ENCODE results near the gene CARS1.
"Not testable (repeated sequence)": the region's sequence is repeated elsewhere in the genome, so short reads cannot be mapped to it uniquely, and the experiment has no call there.

CARS1 gene

DNA sequence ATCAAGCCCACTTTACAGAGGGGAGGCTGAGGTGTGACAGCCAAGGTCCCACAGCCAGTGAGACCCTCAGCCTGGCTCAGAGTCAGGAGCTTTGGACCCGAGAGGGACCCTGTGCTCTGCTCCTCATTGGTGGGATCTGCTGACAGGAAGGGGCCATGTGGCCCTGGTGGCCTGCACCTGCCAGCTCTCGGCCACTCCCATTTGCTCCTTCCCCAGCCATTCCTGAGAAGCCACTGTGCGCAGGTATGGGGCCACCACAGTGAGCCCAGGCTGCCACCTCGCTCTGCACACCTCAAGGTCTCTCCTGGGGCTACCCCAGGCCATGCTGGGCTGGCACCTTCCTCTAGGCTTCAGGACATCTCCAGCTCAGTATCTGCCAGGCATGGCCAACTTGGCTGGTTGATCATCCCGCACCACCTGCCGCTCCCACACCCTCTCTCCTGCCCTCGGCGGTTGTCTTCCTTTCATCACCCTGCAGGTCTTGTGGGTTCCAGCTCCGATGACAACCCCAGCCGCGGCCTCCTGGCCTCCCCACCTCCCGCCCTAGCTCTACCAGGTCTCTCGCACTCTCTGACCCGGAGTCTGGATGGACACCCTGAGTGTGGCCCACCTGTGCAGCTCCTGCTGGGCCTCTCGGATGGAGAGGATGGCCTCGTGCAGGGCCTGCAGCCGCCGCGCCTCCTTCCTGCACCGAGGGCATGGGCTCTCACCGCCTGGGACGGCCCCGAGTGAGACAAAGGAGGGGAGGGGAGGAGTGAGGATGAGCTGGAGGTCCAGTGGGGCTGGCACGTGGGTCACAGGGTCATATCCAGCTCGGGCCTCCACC is 32.2 kb upstream of the CARS1 start:
- no peak for ATAC-seq

DNA sequence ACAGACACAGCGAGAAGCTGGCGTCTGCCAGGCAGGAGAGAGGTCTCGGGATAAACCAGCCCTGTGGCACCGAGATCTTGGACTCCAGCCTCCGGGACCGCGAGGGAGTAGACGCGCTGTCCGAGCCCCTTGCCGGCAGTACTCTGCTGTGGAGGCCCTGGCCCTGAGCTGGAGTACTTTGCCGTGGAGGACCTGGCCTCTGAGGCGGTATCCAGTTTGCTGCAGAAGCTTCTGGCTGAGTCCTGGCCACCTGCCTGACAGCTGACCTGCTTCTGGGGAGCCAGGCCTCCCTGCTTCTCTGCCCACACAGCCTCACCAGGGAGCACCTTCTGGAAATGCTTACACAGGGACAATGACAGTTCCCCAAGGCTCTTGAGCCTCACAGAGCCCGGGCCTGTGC is 31.6 kb upstream of the CARS1 start:
- no peak for ATAC-seq

DNA sequence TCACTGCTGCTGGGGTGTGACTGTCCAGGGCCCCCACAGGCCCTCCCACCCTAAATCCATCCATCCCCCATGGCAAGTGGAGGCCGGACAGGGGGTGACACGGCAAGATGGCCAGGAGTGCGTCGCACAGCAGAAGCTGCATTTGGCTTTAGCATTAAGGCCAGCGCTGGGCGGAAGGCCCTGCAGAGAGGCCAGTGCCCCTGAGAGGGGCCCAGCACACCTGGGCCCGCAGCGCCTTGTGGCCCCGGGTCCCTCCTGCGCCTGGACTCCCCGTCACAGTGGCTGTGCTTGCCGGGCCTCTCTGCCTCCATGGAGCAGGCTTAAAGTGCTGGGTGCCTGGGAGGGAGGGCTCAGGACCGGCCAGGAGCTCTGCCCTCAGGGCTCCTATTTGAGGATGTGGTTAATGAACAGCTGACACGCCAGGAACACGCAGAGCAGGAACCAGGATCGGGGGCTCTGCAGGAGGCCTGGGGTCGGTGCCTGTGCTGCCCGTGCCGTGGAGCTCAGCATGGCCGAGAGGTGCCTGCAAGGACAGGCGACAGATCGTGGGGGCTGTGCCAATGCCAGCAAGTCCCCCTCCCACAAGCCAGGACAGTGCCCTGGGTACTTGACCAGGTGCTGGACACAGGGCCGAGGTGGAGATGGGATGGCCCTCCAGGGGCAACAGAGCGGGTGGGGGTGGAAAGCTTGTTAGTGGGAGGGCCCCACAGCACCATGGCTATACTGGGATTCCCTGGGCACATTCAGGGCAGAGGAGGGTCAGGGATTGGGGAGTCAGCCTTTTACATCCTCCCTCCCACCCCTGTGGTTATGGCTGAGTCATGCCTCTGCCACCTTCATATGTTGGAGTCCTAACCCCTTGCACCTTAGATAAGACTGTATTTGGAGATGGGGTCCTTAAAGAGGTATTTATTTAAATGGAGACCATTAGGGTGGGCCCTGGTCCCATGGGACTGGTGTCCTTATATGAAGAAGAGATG is 30.9 kb upstream of the CARS1 start:
- ATAC-seq, result no peak

DNA sequence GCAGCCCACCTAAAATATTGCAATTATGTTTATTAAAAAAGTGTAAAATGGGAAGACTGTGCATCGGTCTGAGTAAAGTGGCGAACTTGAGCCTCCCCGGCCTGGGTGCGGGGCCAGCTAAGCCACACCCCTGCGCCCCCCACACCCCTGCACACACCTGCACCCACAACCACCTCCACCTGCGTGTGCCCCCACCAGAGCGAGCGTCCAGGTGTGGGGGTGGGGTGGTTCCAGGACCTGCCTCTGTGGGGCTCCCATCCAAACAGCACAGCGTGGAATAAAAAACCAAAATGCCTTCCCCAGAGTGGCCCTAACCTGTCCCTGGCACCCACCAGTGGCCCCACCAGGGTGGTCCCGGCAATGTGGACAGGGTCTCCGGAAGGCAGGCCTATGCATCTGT is 30.1 kb upstream of the CARS1 start:
- ATAC-seq, result no peak

DNA sequence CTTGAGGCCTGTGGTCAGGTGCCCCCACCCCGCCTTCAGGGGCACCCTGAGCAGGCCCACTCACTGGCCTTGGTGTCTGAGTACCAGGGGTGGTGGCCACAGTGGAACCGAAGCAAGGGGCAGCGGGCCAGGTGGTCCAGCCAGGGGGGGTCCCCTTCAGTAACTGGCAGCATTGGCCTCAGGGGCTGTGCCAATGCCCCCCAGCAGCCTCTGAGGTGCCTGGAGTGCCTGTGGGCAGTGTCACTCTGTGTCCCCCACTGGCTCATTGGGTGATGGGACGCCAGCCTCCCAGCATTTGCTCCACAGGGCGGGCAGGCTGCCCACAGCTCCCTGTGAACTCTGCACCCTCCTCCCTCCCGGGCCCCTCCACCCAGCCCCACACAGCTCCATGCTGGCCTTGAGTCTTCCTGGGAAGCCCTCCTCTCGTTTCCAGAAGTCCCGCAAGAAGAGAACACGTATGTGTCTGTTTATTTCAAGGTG is 29.5 kb upstream of the CARS1 start:
- no peak for ATAC-seq

DNA sequence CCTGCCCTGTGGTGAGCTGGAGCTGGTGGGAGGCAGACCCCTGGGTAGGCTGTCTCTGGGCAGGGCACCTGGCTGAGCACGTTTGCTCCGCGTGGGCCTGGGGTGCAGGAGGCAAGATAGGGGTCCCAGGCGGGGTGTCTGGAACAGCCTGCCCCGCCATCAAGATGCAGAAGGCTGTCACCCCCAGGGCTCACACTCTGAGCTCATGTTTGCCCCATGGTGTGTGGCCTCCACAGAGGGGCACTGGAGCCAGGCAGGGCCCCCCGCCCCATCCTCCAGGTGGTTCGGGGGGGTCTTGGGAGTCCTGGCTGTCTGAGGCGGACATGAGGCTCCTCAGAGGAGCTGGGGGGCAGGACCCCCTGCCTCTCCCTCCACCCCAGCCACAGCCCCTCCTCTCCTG is 28.9 kb upstream of the CARS1 start:
- peak in 1 of 2 donors; percentile 18 for ATAC-seq

DNA sequence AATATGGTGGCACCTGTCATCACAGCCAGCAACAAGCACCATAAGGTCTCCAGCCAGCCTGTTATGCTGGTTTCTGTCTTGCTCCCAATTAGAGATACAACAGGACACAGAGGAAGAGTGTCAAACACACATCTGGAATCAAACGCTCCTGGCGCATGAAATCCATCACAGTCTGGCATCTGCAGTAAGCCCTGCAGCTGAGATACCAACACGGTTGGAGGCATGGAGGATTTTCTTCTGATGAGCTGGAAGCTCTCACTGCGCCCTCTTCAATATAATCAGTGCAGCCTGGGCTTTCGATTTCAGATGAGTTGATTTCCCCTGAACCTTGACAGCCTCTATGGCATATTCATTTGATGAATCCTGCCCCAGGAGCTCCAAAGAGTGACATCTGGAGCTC is 27.8 kb upstream of the CARS1 start:
- ATAC-seq, result no peak

DNA sequence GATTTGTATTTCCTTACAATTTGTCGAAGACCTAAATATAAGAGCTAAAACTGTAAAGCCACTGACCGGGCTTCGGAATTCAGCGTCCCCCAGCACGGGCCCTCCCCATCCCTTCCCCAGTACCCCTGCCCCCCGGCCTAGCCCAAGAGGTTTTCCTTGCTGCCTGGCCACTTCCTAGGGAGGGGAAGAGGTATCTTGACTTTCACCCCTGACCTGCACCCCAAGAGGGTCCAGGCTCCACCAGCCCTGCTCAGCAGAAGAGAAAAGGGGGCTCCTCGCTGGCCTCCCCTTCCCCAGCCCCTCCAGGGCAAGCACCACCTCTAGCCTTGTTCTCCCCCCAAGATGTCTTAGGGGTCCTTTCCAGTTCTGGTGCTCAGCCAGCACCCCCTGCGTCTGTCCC is 26.1 kb upstream of the CARS1 start:
- ATAC-seq, result no peak

DNA sequence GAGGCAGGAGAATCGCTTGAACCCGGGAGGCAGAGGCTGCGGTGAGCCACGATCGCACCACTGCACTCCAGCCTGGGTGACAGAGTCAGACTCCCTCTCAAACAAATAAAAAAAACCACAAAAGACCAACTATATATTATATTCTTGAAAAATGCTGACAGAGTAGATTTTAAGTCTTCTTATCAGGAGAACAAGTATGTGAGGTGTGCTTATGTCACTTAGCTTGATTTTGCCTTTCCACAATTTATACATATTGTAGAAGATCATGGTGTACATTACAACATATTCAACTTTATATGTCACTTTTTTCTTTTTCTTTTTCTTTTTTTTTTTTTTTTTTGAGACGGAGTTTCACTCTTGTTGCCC is 24.1 kb upstream of the CARS1 start:
- ATAC-seq, result no peak

DNA sequence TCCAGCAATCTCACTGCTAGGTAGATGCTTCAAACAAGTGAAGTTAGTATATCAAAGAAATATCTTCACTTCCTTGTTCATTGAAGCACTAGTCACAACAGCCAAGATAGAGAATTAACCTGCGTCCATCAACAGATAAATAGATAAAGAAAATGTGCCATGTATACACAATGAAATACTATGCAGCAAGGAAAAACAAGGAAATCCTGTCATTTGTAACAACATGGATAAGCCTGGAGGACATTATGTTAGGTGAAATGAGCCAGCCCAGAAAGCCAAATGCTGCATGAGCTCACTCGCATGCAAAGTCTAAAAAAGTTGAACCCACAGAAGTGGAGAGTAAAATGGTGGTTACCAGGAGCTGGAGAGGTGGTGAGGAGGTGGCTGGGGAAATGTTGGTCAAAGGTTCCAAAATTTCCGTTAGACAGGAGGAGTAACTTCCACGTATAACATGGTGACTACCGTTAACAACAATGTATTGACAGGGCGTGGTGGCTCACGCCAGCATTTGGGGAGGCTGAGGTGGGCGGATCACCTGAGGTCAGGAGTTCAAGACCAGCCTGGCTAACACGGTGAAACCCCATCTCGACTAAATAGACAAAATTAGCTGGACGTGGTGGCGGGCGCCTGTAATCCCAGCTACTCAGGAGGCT is 23.6 kb upstream of the CARS1 start:
- no peak for ATAC-seq

DNA sequence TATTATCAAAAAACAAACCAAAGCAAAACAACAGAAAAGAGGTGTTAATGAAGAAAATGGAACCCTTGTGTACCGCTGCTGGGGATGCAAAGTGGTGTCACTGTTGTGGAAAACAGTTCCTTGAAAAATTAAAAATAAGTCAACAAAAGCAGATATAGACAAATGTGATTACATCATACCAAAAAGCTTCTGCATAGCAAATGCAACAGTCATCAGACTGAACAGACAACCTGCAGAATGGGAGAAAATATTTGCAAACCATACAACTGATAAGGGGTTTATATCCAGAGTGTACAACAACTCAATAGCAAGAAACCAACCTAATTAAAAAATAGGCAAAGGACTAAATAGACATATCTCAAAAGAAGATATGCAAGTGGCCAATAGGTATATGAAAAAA is 22.9 kb upstream of the CARS1 start:
- ATAC-seq, result no peak

DNA sequence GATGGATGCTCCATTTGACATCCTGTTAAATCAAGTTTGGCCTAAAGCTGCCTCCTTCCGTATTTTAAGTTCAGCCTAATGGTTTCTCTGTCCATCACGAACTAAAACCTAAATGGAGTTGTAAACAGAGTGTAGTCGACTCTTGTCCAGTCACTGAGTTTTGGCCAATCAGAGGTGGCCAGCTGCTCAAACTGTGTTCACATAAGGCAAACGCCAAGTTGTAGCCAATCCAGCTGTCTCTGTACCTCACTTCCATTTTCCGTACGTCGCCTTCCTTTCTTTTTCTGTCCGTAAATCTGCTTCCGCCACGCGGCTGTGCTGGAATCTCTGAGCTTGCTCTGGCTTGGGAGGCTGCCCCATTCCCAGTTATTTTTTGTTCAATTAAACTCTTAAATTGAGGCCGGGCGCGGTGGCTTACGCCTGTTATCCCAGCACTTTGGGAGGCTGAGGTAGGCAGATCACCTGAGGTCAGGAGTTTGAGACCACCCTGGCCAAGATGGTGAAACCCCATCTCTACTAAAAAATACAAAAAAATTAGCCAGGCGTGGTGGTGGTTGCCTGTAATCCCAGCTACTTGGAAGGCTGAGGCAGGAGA is 20.7 kb upstream of the CARS1 start:
- ATAC-seq, result no peak

DNA sequence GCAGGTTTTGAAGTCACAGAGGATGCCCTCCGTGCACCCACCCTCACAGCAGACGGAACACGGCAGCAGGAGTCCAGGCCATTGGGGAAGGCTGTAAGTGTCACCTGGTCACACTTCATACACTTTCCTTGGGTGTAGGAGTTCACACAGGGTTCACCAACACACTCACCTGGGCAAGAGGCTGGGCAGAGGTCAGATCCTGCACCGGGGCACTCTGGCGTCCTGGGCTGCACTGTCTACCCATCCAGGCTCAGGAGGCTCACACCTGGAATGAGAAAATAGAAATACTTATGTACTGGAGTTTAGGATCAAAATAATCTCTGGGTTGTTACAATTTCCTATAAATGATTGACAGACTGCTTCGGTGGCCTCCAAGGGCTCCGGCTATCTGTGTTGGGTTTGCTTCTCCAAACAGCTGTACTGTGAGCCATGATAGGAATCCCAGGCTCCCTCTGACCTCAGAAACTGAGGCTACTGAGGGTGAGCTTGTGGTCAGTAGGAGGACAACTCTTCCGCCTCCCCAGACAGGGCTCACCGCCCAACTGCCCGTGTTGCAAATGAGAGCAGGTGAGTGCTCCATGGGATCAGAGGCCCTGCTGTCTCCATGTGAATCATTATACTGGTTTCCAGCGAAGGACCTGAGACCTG is 20.1 kb upstream of the CARS1 start:
- ATAC-seq, result no peak

DNA sequence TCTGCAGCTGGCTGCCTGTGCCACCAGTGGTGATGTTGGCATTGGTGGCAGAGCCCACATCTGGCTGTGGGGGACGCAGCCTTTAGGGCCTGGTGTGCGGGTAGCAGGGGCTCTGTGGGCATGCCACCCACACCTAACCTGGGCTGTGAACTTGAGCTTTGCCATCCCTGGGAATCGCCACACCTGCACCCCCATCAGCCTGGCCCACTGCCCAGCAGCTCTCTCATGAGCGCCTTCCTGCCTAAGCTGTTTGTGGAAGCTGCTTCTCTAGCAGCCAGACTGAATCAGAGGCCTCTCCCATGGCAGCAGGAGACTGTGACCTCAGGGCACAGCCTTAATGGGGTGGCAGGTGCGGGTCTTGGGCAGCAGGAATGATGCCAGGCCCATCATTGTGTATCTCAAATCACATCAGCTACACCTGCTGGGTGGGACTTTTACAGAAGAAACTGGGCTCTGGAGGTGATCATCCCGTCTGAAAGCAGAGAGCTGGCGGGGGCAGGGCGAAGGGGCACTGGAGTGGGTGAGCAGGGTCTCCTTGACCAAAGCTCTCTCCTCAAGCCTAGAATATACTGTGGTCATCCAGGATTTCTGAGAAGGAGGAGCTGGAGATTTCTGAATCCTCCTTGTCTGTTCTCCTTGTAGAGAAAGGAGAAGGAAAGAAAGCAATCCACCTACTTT is 17.8 kb upstream of the CARS1 start:
- no peak for ATAC-seq

DNA sequence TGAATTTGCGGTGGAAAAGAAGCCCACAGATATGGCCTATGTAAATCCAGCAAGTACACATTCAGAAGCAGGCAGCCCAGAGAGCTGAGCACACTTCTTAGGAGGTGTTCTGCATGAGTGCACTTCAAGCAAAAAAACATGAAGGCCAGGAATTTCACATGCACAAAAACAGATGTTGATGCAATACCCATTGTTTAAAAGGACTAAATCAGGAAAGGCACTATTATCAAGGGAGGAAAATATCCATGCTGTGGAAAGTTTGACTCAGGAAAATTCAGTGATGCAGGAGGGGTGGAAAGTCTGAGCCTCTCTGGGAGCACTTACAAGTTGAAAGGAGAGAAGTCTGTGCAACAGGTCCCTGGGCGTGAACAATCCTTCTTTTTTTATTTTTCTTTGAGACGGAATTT is 15.8 kb upstream of the CARS1 start:
- no peak for ATAC-seq

DNA sequence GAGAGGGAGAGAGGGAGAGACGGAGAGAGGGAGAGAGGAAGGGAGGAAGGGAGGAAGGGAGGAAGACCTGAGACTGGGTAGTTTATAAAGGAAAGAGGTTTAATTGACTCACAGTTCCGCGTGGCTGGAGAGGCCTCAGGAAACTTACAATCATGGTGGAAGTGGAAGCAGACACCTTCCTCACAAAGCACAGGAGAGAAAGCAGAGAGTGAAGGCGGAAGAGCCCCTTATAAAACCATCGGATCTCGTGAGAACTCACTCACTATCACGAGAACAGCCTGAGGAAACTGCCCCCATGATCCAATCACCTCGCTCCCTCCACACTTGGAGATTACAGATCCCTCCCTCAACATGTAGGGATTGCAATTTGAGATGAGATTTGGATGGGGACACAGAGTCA is 12.2 kb upstream of the CARS1 start:
- ATAC-seq, result no peak

DNA sequence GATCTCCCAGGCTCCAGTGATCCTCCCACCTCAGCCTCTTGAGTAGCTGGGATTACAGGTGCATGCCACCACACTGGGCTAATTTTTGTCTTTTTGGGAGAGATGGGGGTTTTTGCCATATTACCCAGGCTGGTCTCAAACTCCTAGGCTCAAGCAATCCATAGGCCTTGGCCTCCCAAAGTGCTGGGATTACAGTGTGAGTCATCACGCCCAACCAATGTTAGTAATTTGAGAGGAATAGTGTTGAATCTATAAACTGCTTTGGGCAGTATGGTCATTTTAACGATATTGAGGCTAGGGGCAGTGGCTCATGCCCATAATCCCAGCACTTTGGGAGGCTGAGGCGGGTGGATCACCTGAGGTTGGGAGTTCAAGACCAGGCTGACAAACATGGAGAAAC is 9.1 kb upstream of the CARS1 start:
- not testable (repeated sequence) for ATAC-seq

DNA sequence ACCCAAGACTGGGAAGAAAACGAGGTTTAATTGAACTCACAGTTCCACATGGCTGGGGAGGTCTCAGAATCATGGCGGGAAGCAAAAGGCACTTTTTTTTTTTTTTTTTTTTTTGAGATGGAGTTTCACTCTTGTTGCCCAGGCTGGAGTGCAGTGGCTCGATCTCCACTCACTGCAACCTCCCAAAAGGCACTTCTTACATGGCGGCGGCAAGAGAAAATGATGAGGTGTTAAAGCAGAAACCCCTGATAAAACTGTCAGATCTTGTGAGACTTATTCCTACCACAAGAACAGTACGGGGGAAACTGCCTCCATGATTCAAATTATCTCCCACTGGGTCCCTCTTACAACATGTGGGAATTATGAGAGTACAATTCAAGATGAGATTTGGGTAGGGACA is 7.5 kb upstream of the CARS1 start:
- ATAC-seq, result not testable (repeated sequence)

DNA sequence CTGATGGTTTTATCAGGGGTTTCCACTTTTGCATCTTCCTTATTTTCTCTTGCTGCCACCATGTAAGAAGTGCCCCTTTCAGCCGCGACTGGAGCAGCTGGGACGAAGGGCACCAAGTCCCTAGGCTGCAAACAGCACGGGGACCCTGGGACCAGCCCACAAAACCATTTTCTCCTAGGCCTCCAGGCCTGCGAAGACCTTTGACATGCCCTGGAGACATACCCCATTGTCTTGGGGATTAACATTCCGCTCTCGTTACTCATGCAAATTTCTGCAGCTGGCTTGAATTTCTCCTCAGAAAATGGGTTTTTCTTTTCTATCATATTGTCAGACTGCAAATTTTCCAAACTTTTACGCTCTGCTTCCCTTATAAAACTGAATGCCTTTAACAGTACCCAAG is 6.7 kb upstream of the CARS1 start:
- ATAC-seq, result not testable (repeated sequence)

DNA sequence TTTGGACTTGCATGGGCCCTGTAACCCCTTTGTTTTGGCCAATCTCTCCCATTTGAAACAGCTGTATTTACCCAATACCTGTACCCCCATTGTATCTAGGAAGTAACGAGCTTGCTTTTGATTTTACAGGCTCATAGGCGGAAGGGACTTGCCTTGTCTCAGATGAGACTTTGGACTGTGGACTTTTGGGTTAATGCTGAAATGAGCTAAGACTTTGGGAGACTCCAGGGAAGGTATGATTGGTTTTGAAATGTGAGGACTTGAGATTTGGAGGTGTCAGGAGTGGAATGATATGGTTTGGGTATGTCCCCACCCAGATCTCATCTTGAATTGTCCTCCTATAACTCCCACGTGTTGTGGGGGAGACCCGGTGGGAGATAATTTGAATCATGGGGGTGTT is 6.2 kb upstream of the CARS1 start:
- ATAC-seq, result not testable (repeated sequence)

DNA sequence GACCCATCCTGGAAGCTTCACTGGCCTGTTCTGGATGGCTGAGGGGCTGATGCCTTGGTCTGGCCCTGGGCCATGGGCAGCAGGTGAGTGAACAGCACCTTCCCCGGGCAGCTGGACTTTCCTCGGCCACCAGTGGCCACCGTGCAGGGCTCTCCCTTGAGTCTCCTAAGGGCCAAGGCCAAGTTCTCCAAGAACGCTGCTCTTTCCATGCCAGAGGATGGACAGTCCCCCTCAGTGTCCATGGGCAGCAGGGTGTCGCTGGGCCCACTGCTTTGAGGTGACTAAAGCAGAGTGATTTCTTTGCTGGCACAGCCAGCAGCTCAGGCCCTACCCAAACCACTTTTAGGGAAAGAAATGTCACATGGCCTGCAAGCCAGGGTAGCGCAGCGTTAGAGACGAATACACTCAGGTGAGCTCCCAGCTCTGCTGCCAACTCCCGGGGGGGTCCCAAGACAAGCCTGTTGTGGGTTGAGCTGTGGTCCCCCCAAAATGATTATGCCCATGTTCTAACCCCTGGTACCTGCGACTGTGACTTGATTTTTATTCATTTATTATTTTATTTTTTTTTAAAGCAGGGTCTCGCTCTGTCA is 3.3 kb upstream of the CARS1 start:
- ATAC-seq, result no peak

Data from activated CD4-positive, CD25-positive, alpha-beta regulatory T cell treated with anti-CD3 and anti-CD28 coated beads, Interleukin-2, amount 50 U/mL, for 24 hours (primary cell).